ENCODE results near the gene TUBB1.

TUBB1 gene

DNA sequence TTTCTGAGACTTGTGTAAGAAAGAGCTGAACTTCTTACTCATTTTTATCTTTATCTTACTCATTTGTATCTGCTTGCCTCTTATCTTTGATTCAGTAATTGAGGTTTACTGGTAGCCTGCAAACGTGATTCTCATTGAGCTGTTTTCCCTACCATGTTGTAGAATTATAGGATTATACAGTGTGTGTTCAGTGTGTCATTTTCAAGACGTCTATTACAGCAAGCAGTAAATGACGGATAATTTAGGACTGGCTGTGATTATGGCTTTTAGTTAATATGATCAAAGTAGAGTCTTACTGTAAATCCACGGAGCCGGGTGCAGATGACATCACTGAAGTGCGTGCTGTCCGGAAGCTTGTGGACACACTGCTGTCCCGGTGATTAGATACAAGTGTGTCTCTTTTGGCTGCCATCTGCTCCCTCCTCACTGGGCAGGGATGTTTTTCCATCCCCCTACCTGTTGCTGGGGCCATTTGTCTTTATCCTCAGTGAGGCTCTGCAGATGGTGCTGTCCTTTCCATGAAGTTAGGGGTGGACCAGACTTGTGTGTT is 32.2 kb upstream of the TUBB1 start:
- Histone ChIP-seq H3K27me3 (ENCODE audit: insufficient read depth, poor library complexity, severe bottlenecking) (no peaks in the 10 kb centered on the region), H3K4me3 (replicated peaks; ENCODE audit: insufficient read depth, low read length) (no peak overlapping the region), H3K27ac (replicated peaks) (no peak overlapping the region)
- TF ChIP-seq SPI1 (IDR thresholded peaks at IDR 0.05; ENCODE audit: borderline replicate concordance, low read depth), result no peak
- TF ChIP-seq, protein P1, sequence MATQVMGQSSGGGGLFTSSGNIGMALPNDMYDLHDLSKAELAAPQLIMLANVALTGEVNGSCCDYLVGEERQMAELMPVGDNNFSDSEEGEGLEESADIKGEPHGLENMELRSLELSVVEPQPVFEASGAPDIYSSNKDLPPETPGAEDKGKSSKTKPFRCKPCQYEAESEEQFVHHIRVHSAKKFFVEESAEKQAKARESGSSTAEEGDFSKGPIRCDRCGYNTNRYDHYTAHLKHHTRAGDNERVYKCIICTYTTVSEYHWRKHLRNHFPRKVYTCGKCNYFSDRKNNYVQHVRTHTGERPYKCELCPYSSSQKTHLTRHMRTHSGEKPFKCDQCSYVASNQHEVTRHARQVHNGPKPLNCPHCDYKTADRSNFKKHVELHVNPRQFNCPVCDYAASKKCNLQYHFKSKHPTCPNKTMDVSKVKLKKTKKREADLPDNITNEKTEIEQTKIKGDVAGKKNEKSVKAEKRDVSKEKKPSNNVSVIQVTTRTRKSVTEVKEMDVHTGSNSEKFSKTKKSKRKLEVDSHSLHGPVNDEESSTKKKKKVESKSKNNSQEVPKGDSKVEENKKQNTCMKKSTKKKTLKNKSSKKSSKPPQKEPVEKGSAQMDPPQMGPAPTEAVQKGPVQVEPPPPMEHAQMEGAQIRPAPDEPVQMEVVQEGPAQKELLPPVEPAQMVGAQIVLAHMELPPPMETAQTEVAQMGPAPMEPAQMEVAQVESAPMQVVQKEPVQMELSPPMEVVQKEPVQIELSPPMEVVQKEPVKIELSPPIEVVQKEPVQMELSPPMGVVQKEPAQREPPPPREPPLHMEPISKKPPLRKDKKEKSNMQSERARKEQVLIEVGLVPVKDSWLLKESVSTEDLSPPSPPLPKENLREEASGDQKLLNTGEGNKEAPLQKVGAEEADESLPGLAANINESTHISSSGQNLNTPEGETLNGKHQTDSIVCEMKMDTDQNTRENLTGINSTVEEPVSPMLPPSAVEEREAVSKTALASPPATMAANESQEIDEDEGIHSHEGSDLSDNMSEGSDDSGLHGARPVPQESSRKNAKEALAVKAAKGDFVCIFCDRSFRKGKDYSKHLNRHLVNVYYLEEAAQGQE (IDR thresholded peaks at IDR 0.05; ENCODE audit: insufficient replicate concordance, low read depth), result no peak
- TF ChIP-seq GABPA (IDR thresholded peaks at IDR 0.05; ENCODE audit: low read depth), result no peak
- TF ChIP-seq, protein P2, sequence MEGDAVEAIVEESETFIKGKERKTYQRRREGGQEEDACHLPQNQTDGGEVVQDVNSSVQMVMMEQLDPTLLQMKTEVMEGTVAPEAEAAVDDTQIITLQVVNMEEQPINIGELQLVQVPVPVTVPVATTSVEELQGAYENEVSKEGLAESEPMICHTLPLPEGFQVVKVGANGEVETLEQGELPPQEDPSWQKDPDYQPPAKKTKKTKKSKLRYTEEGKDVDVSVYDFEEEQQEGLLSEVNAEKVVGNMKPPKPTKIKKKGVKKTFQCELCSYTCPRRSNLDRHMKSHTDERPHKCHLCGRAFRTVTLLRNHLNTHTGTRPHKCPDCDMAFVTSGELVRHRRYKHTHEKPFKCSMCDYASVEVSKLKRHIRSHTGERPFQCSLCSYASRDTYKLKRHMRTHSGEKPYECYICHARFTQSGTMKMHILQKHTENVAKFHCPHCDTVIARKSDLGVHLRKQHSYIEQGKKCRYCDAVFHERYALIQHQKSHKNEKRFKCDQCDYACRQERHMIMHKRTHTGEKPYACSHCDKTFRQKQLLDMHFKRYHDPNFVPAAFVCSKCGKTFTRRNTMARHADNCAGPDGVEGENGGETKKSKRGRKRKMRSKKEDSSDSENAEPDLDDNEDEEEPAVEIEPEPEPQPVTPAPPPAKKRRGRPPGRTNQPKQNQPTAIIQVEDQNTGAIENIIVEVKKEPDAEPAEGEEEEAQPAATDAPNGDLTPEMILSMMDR (IDR thresholded peaks at IDR 0.05; ENCODE audit: insufficient read depth, low read length), result no peak
- no peak for TF ChIP-seq POLR2AphosphoS5 (IDR thresholded peaks at IDR 0.05; ENCODE audit: low read depth)
- no peak for DNase-seq (ENCODE audit: low read depth in 1 of 2, low spot score in 1 of 2)

DNA sequence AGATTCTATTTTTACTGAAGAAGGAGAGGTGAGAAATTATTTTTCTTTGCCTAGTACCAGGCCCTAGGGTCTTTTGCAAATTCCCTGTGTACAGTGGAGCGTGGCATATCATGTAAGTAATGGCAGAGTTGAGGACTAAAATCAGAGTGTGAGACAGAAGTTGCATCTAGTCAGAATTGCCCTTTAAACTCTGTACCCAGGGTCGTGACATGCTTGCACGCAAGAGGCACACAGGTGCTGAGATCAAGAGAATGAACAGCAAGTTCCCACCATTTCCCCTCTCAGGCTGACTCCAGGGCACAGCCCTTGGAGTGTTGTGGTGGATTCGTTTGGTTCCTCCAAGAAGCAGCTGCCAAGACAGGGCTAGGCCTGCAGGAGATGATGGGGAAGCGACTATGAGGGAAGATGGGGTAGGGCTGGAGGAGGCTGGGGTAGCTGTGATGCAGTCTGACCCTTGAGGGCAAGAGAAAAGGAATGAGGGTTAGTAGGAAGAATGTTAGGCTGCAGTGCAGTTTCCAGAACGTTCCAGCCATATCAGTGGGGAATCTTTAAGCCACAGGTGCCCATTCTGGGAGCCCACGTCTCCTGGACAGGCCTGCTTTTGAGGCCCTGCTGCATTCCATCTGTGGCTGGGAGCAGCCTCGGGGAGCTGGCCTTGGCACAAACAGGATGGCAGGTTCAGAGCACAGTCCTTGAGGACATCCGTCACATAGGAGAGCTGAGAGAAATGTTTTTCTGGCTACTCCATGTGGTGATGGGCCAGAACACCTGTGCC is 31.3 kb upstream of the TUBB1 start:
- Histone ChIP-seq H3K27ac (replicated peaks) (no peak overlapping the region), H3K4me3 (replicated peaks; ENCODE audit: insufficient read depth, low read length) (no peak overlapping the region), H3K27me3 (ENCODE audit: insufficient read depth, poor library complexity, severe bottlenecking) (no peaks in the 10 kb centered on the region)
- TF ChIP-seq, protein P1 (IDR thresholded peaks at IDR 0.05; ENCODE audit: insufficient replicate concordance, low read depth), result no peak
- no peak for TF ChIP-seq POLR2AphosphoS5 (IDR thresholded peaks at IDR 0.05; ENCODE audit: low read depth)
- TF ChIP-seq, protein P2 (IDR thresholded peaks at IDR 0.05; ENCODE audit: insufficient read depth, low read length), result no peak
- TF ChIP-seq SPI1 (IDR thresholded peaks at IDR 0.05; ENCODE audit: borderline replicate concordance, low read depth), result no peak
- no peak for TF ChIP-seq GABPA (IDR thresholded peaks at IDR 0.05; ENCODE audit: low read depth)
- no peak for DNase-seq (ENCODE audit: low read depth in 1 of 2, low spot score in 1 of 2)

DNA sequence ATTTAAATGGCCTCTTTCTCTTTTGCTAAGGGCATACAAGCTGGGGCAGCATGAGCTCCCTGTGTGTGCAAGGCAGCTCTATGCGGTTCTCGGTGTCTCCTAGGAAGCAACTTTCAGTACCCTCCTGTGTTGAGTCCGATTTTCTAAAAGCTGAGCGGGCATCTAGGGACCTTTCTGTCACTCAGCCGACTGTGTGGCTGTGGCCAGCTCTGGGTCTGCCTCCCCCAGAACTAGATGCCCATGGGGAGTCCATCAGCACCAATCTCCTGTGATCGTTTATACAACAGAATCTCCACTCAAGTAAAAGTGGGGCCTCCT is 30.7 kb upstream of the TUBB1 start:
- TF ChIP-seq, protein P1 (IDR thresholded peaks at IDR 0.05; ENCODE audit: insufficient replicate concordance, low read depth), result no peak
- TF ChIP-seq, protein P2 (IDR thresholded peaks at IDR 0.05; ENCODE audit: insufficient read depth, low read length), result no peak
- no peak for TF ChIP-seq POLR2AphosphoS5 (IDR thresholded peaks at IDR 0.05; ENCODE audit: low read depth)
- DNase-seq (ENCODE audit: low read depth in 1 of 2, low spot score in 1 of 2), result no peak
- Histone ChIP-seq H3K27me3 (ENCODE audit: insufficient read depth, poor library complexity, severe bottlenecking) (no peaks in the 10 kb centered on the region), H3K27ac (replicated peaks) (no peak overlapping the region), H3K4me3 (replicated peaks; ENCODE audit: insufficient read depth, low read length) (no peak overlapping the region)

Measured in HL-60 (cell line).